A549 (cell line): ENCODE measurements around the gene AOAH. TPM values are rescaled to one million over a fixed set of nuclear protein-coding genes. Genes with fewer than 3 reads are reported as not detected.
A peak's percentile ranks its signal among the peaks of the same experiment; 100 is the strongest.

Experiments used
- ATOH8 ChIP-seq: fragments of 250-450 bp; sonication (Bioruptor Pico); IDR thresholded peaks from 2 replicates; pipeline ENCODE4 v1.5.0; 2020; ENCODE audit warnings: low read depth, mild to moderate bottlenecking, moderate library complexity
- BHLHE40 ChIP-seq: IDR thresholded peaks from 2 replicates; pipeline ENCODE4 v1.6.1; 2012; ENCODE audit warnings: low read depth, low read length, inconsistent platforms
- CBX8 ChIP-seq: fragments of 200-600 bp; sonication (generic); IDR thresholded peaks from 2 replicates; pipeline ENCODE4 v1.6.1; 2016
- CEBPB ChIP-seq, 2 experiments: fragments of >200 bp in 1 of 2; sonication (Bioruptor Twin) in 1 of 2; formaldehyde crosslinking in 1 of 2; IDR thresholded peaks; 2 replicates each; pipeline ENCODE4 v1.6.1; 2012 to 2016
- CHD4 ChIP-seq: fragments of 200-600 bp; sonication (generic); IDR thresholded peaks from 2 replicates; pipeline ENCODE4 v1.6.1; 2016; ENCODE audit warnings: antibody characterized with exemption, mild to moderate bottlenecking, borderline replicate concordance
- CTCF ChIP-seq: fragments of >200 bp; sonication (Bioruptor Twin); formaldehyde crosslinking; IDR thresholded peaks from 3 replicates; pipeline ENCODE4 v1.5.1; 2016
- E2F6 ChIP-seq: IDR thresholded peaks from 2 replicates; pipeline ENCODE4 v1.6.1; 2012; ENCODE audit warnings: low read depth, borderline replicate concordance
- EHF ChIP-seq: fragments of 250-450 bp; sonication (Bioruptor Pico); IDR thresholded peaks from 2 replicates; pipeline ENCODE4 v1.5.0; 2020; ENCODE audit warnings: mild to moderate bottlenecking
- EP300 ChIP-seq, 2 experiments: fragments of >200 bp; sonication (Bioruptor Twin); formaldehyde crosslinking; IDR thresholded peaks; 2 replicates in 1 of 2; 3 replicates in 1 of 2; pipeline ENCODE4 v1.6.1; 2016 to 2017
- FOSL2 ChIP-seq, 2 experiments: fragments of 450-650 bp in 1 of 2; fragments of >200 bp in 1 of 2; sonication (Bioruptor Twin) in 1 of 2; formaldehyde crosslinking; IDR thresholded peaks; 2 replicates each; pipeline versions ENCODE4 v1.5.0 to v1.6.1; 2016 to 2020; ENCODE audit warnings: mild to moderate bottlenecking in 1 of 2, moderate library complexity in 1 of 2
- GATA3 ChIP-seq: IDR thresholded peaks from 2 replicates; pipeline ENCODE4 v1.6.1; 2012; ENCODE audit warnings: borderline replicate concordance
- HDAC2 ChIP-seq: fragments of 200-600 bp; sonication (generic); IDR thresholded peaks from 2 replicates; pipeline ENCODE4 v1.6.1; 2016
- HMGXB4 ChIP-seq: fragments of 250-450 bp; sonication (Bioruptor Pico); IDR thresholded peaks from 2 replicates; pipeline ENCODE4 v1.5.0; 2021; ENCODE audit warnings: mild to moderate bottlenecking, moderate library complexity, borderline replicate concordance
- HOXA7 ChIP-seq: fragments of 250-450 bp; sonication (Bioruptor Pico); IDR thresholded peaks from 2 replicates; pipeline ENCODE4 v1.5.0; 2020; ENCODE audit warnings: mild to moderate bottlenecking, moderate library complexity
- HOXB13 ChIP-seq: fragments of 250-450 bp; sonication (Bioruptor Pico); IDR thresholded peaks from 2 replicates; pipeline ENCODE4 v1.5.0; 2020; ENCODE audit warnings: low read depth, mild to moderate bottlenecking, moderate library complexity
- JUNB ChIP-seq: fragments of >200 bp; sonication (Bioruptor Twin); formaldehyde crosslinking; IDR thresholded peaks from 2 replicates; pipeline ENCODE4 v1.6.1; 2016
- KDM1A ChIP-seq: fragments of 200-600 bp; sonication (generic); IDR thresholded peaks from 2 replicates; pipeline ENCODE4 v1.6.1; 2016; ENCODE audit warnings: low read depth, mild to moderate bottlenecking
- MAZ ChIP-seq: fragments of 150-350 bp; IDR thresholded peaks from 2 replicates; pipeline ENCODE4 v1.6.1; 2014; ENCODE audit warnings: antibody characterized with exemption, low read depth, low read length, borderline replicate concordance
- NFE2L2 ChIP-seq: fragments of 150-350 bp; conservative IDR thresholded peaks from 2 replicates; pipeline ENCODE4 v1.6.1; 2014; ENCODE audit warnings: low read length
- NPAS2 ChIP-seq: fragments of 250-450 bp; sonication (Bioruptor Pico); IDR thresholded peaks from 2 replicates; pipeline ENCODE4 v1.8.0; 2022; ENCODE audit warnings: mild to moderate bottlenecking, moderate library complexity, borderline replicate concordance
- PBX3 ChIP-seq: IDR thresholded peaks from 2 replicates; pipeline ENCODE4 v1.6.1; 2012
- PHF8 ChIP-seq: fragments of 200-600 bp; sonication (generic); IDR thresholded peaks from 2 replicates; pipeline ENCODE4 v1.6.1; 2016; ENCODE audit warnings: low read depth, mild to moderate bottlenecking, antibody characterized with exemption, moderate library complexity, borderline replicate concordance
- POLR2AphosphoS2 ChIP-seq: conservative IDR thresholded peaks from 2 replicates; pipeline ENCODE4 v1.6.1; 2012; ENCODE audit warnings: low read length, improper control_type of control experiment, inconsistent platforms
- RAD21 ChIP-seq, 2 experiments: fragments of >200 bp in 1 of 2; sonication (Bioruptor Twin) in 1 of 2; formaldehyde crosslinking in 1 of 2; IDR thresholded peaks in 1 of 2; conservative IDR thresholded peaks in 1 of 2; 2 replicates in 1 of 2; 3 replicates in 1 of 2; pipeline ENCODE4 v1.6.1; 2012 to 2018; ENCODE audit warnings: inconsistent platforms in 1 of 2
- RARB ChIP-seq: fragments of 250-450 bp; sonication (Bioruptor Pico); IDR thresholded peaks from 2 replicates; pipeline ENCODE4 v1.8.0; 2021; ENCODE audit warnings: mild to moderate bottlenecking, moderate library complexity
- REST ChIP-seq: fragments of 200-600 bp; sonication (generic); IDR thresholded peaks from 2 replicates; pipeline ENCODE4 v1.6.1; 2016; ENCODE audit warnings: antibody characterized with exemption, mild to moderate bottlenecking, moderate library complexity
- RNF2 ChIP-seq: fragments of 200-600 bp; sonication (generic); IDR thresholded peaks from 2 replicates; pipeline ENCODE4 v1.6.1; 2016; ENCODE audit warnings: low read depth, mild to moderate bottlenecking, antibody characterized with exemption, moderate library complexity, borderline replicate concordance
- SMC3 ChIP-seq: fragments of >200 bp; sonication (Bioruptor Twin); formaldehyde crosslinking; IDR thresholded peaks from 3 replicates; pipeline ENCODE4 v1.6.1; 2018; ENCODE audit warnings: inconsistent platforms
- SREBF2 ChIP-seq: fragments of 450-650 bp; IDR thresholded peaks from 2 replicates; pipeline ENCODE4 v1.6.1; 2014; ENCODE audit warnings: mild to moderate bottlenecking, moderate library complexity
- ZNF302 ChIP-seq: fragments of 250-450 bp; sonication (Bioruptor Pico); IDR thresholded peaks from 2 replicates; pipeline ENCODE4 v1.9.0; 2021; ENCODE audit warnings: inconsistent platforms, mild to moderate bottlenecking, moderate library complexity
- polyA plus RNA-seq, 4 experiments: library from polyadenylated mRNA; depleted of rRNA in 3 of 4; stranded (reverse); fragments of >200 nt; fragmentation: RNase III in 1 of 4; extraction: RNeasy Plus Mini Kit Qiagen cat#74134 plus additional on column Dnase treatment in 1 of 4; gene quantifications; 2 replicates in 3 of 4; 3 replicates in 1 of 4; pipeline ENCODE4 v1.2.3, GENCODE V29; 2011 to 2017

The AOAH gene
- polyA plus RNA-seq, 2 of the 4 experiments (the other 2 are of a cell fraction) = 0.09 TPM; not detected in 1

GRCh38 chr7:36651404-36651803, 72.9 kb downstream of the AOAH start (continued):
- TF ChIP-seq CBX8 (no peak), FOSL2 (IDR thresholded peaks at IDR 0.05) (peak; percentile 19; the same call in 1 of the 2 replicates), FOSL2 (CRISPR knock-in tag; IDR thresholded peaks at IDR 0.05) (peak; percentile 32), NFE2L2 (no peak), RARB (CRISPR knock-in tag) (no peak), SREBF2 (no peak), ATOH8 (no peak), KDM1A (no peak), PBX3 (no peak), HOXB13 (CRISPR knock-in tag) (no peak), SMC3 (no peak), GATA3 (no peak), NPAS2 (CRISPR knock-in tag) (no peak), BHLHE40 (no peak), REST (no peak), ZNF302 (CRISPR knock-in tag) (no peak), EHF (no peak), RAD21 (conservative IDR thresholded peaks at IDR 0.05 in 1 of 2, IDR thresholded peaks at IDR 0.05 in 1 of 2) (no peak), HDAC2 (no peak), PHF8 (no peak), MAZ (no peak), CHD4 (no peak), RNF2 (no peak), HOXA7 (CRISPR knock-in tag) (no peak), POLR2AphosphoS2 (no peak), EP300 (IDR thresholded peaks at IDR 0.05) (no peak), CTCF (no peak), CEBPB (IDR thresholded peaks at IDR 0.05) (peak; percentile 72 to 89; a peak in 3 of 4 replicates), E2F6 (no peak), HMGXB4 (no peak), JUNB (peak; percentile 44; the same call in 1 of the 2 replicates)
- TF ChIP-seq, all 56 proteins: peak for 5
